ENCODE data around the gene PRR32. TPM values are rescaled to one million over a fixed set of nuclear protein-coding genes. Genes with fewer than 3 reads are reported as not detected.

The PRR32 gene
- polyA plus RNA-seq, 1 of the 3 experiments (the other 2 are of a cell fraction) = not detected

GRCh38 chrX:126855839-126856524 lies 36.5 kb downstream of the PRR32 start:
- H3K4me3 ChIP-seq (ENCODE audit: low read depth in 2 of 2, low read length in 1 of 2) = no peak overlapping the region
- no peaks in the 10 kb centered on the region for H3K79me2 ChIP-seq (ENCODE audit: insufficient read depth)
- no peaks in the 10 kb centered on the region for H3K4me1 ChIP-seq (ENCODE audit: control insufficient read depth in 1 of 2, insufficient read depth in 2 of 2, low read depth in 1 of 2, low read length in 1 of 2)
- H4K20me1 ChIP-seq (ENCODE audit: insufficient read depth) = no peaks in the 10 kb centered on the region
- no peak overlapping the region for H3K9ac ChIP-seq
- H3K9me2 ChIP-seq = no peaks in the 10 kb centered on the region
- H3K27me3 ChIP-seq (ENCODE audit: insufficient read depth) = no peaks in the 10 kb centered on the region
- H3K9me3 ChIP-seq = no peaks in the 10 kb centered on the region
- H3K27ac ChIP-seq (ENCODE audit: low read depth in 2 of 2, low read length in 1 of 2) = no peak overlapping the region
- ChIA-PET POLR2A (no interaction called here), CTCF (no interaction called here)
- no peak for DNase-seq
- no peak overlapping the region for H3K4me2 ChIP-seq
- no peak for TF ChIP-seq JUND (IDR thresholded peaks at IDR 0.05)
- TF ChIP-seq NRF1 (IDR thresholded peaks at IDR 0.05; ENCODE audit: low read depth, low read length) = no peak
- TF ChIP-seq MEF2A (IDR thresholded peaks at IDR 0.05; ENCODE audit: borderline replicate concordance, low read depth) = no peak
- no peak for TF ChIP-seq FOXJ3 (CRISPR knock-in tag; IDR thresholded peaks at IDR 0.05)
- no peak for TF ChIP-seq USF1 (IDR thresholded peaks at IDR 0.05; ENCODE audit: borderline replicate concordance, low read depth)
- TF ChIP-seq PBX3 (IDR thresholded peaks at IDR 0.05) = no peak
- no peak for TF ChIP-seq USF2 (IDR thresholded peaks at IDR 0.05; ENCODE audit: borderline replicate concordance, low read depth, low read length)
- TF ChIP-seq GATA2 (CRISPR knock-in tag; IDR thresholded peaks at IDR 0.05) = no peak
- TF ChIP-seq RAD21 (IDR thresholded peaks at IDR 0.05; ENCODE audit: low read length) = no peak
- no peaks in the 10 kb centered on the region for H3K36me3 ChIP-seq (replicated peaks in 1 of 2; ENCODE audit: control insufficient read depth in 1 of 2, insufficient read depth in 2 of 2, low read length in 1 of 2)
- WGBS (ENCODE audit: low lambda C conversion rate) = 3% methylated on average over 5 of the region's 5 CpGs
- no peak overlapping the region for H2AFZ ChIP-seq (ENCODE audit: low read depth)
- H3F3A ChIP-seq (replicated peaks; ENCODE audit: insufficient read depth) = no peaks in the 10 kb centered on the region

Measured in SK-N-SH (cell line).